ENCODE measurements around the gene CDH19. TPM values are rescaled to one million over a fixed set of nuclear protein-coding genes. Genes with fewer than 3 reads are reported as not detected.

Gene CDH19
- total and polyA plus RNA-seq, 2 of the 4 experiments (the other 2 are of a cell fraction): not detected

- Histone ChIP-seq H2AK5ac (ENCODE audit: low read depth, low read length) (no peak overlapping the region), H3K9ac (ENCODE audit: low read depth, low read length) (no peak overlapping the region), H2BK20ac (ENCODE audit: low read depth, low read length) (no peak overlapping the region), H3K4me1 (ENCODE audit: control insufficient read depth, insufficient read depth, low read length) (no peaks in the 10 kb centered on the region), H3K36me3 (ENCODE audit: control insufficient read depth, insufficient read depth, low read length) (no peaks in the 10 kb centered on the region), H2BK15ac (ENCODE audit: low read depth, low read length) (no peak overlapping the region), H3K4me2 (ENCODE audit: low read depth, low read length) (no peak overlapping the region), H3K4me3 (ENCODE audit: insufficient read depth, low read depth, low read length) (no peak overlapping the region), H3K27me3 (ENCODE audit: control insufficient read depth, insufficient read depth, low read length) (no peaks in the 10 kb centered on the region), H4K8ac (ENCODE audit: low read depth in 2 of 2, low read length in 2 of 2) (no peak overlapping the region), H3K27ac (ENCODE audit: insufficient read depth, low read length) (no peak overlapping the region), H3K9me1 (ENCODE audit: insufficient read depth, low read length) (no peaks in the 10 kb centered on the region), H3K79me1 (ENCODE audit: low read depth in 1 of 2, low read length in 2 of 2) (no peaks in the 10 kb centered on the region), H2AK9ac (replicated peaks; ENCODE audit: low read depth, low read length, poor library complexity) (no peak overlapping the region), H3K14ac (replicated peaks; ENCODE audit: low read depth, low read length) (no peak overlapping the region), H3K9me3 (ENCODE audit: control insufficient read depth, insufficient read depth, low read length) (peaks cover 4% of the 10 kb centered on the region; the same call in 1 of the 2 replicates), H4K5ac (ENCODE audit: low read depth, low read length) (no peak overlapping the region), H2BK120ac (ENCODE audit: low read depth, low read length) (no peak overlapping the region), H4K91ac (ENCODE audit: insufficient read depth, low read depth, low read length) (no peak overlapping the region), H4K20me1 (ENCODE audit: insufficient read depth, low read length) (no peaks in the 10 kb centered on the region), H3K4ac (ENCODE audit: low read depth, low read length) (no peak overlapping the region), H3K56ac (ENCODE audit: extremely low read depth, insufficient read depth, low read length) (no peak overlapping the region), H2AFZ (replicated peaks; ENCODE audit: low read length, poor library complexity) (no peak overlapping the region), H3K23ac (ENCODE audit: low read depth, low read length) (no peak overlapping the region), H3K18ac (ENCODE audit: low read depth, low read length) (no peak overlapping the region), H2BK5ac (ENCODE audit: low read depth, low read length, poor library complexity, severe bottlenecking) (no peak overlapping the region)
- no peak for DNase-seq
- CTCF ChIA-PET: no interaction called here
- ATAC-seq (ENCODE audit: low read depth): no peak
- WGBS, 2 experiments (ENCODE audit: extremely low coverage in 2 of 2, insufficient read length in 1 of 2): no CpG with 5 or more reads among the region's 1 CpG
- intact Hi-C loops (cut with micrococcal nuclease) (no loop called here), in situ Hi-C loops (cut with MboI; ENCODE audit: low sequenced_read_pairs) (no loop called here), dilution Hi-C loops (cut with HindIII; ENCODE audit: low sequenced_read_pairs, unreplicated experiment) (no loop called here)
- no peak for TF ChIP-seq RFX5 (IDR thresholded peaks at IDR 0.05; ENCODE audit: low read depth, low read length)
- BruUV-seq (replicated peaks): no TSS peak
- POLR2A ChIA-PET (ENCODE audit: unreplicated experiment): no interaction called here
Observed at GRCh38 chr18:66457245-66457644, 146.6 kb downstream of the CDH19 start.

All from IMR-90 (cell line).